A673 (cell line): ENCODE data around the gene KIF2A. TPM values are rescaled to one million over a fixed set of nuclear protein-coding genes. Genes with fewer than 3 reads are reported as not detected.
A peak's percentile ranks its signal among the peaks of the same experiment; 100 is the strongest.

ENCODE experiments used
- BruUV-seq: library from RNA; stranded (reverse); fragments of 400-500 nt; replicated peaks from 2 replicates; lab custom pipeline; 2021; lab: Mats Ljungman, UMichigan
- CTCF ChIA-PET: fragments of 300-600 bp; sonication (Branson Sonifier 250); formaldehyde crosslinking; loops from one replicate; lab custom pipeline; 2022; ENCODE audit warnings: antibody characterized with exemption; lab: Charles Lee
- POLR2A ChIA-PET: fragments of 300-600 bp; sonication (Branson Sonifier 250); formaldehyde crosslinking; loops from one replicate; lab custom pipeline; 2022; ENCODE audit warnings: antibody characterized with exemption; ENCODE audit not compliant: low non-redundant PET; lab: Charles Lee
- DNase-seq: peaks from one replicate; pipeline ENCODE4 v3.0.0-alpha.2; 2015; ENCODE audit warnings: low spot score
- H3K27ac ChIP-seq: fragments of 200-600 bp; sonication (generic); 2 replicates; pipeline ENCODE4 v1.5.1; 2016; ENCODE audit warnings: mixed run types, low read depth, mild to moderate bottlenecking, mixed read lengths, antibody characterized with exemption, low read length; ENCODE audit not compliant: poor library complexity, severe bottlenecking
- H3K27me3 ChIP-seq: fragments of 200-600 bp; sonication (generic); replicated peaks from 2 replicates; pipeline ENCODE4 v1.6.1; 2017; ENCODE audit warnings: mixed run types, low read depth, mild to moderate bottlenecking, mixed read lengths, antibody characterized with exemption, low read length; ENCODE audit not compliant: insufficient read depth, poor library complexity
- H3K36me3 ChIP-seq: fragments of 200-600 bp; sonication (generic); 2 replicates; pipeline ENCODE4 v1.6.1; 2016; ENCODE audit warnings: mixed run types, mild to moderate bottlenecking, mixed read lengths, antibody characterized with exemption, low read length; ENCODE audit not compliant: insufficient read depth, poor library complexity, severe bottlenecking
- H3K4me1 ChIP-seq: fragments of 200-600 bp; sonication (generic); 2 replicates; pipeline ENCODE4 v1.6.1; 2017; ENCODE audit warnings: mixed run types, mild to moderate bottlenecking, mixed read lengths, antibody characterized with exemption, low read length; ENCODE audit not compliant: insufficient read depth, poor library complexity, severe bottlenecking
- H3K4me3 ChIP-seq: fragments of 200-600 bp; sonication (generic); 2 replicates; pipeline ENCODE4 v1.5.1; 2016; ENCODE audit warnings: low read depth, mixed run types, mild to moderate bottlenecking, mixed read lengths, low read length; ENCODE audit not compliant: poor library complexity, severe bottlenecking
- H3K9me3 ChIP-seq: fragments of 200-600 bp; sonication (generic); 2 replicates; pipeline ENCODE4 v1.6.1; 2016; ENCODE audit warnings: mixed run types, low read depth, mild to moderate bottlenecking, mixed read lengths, antibody characterized with exemption, low read length; ENCODE audit not compliant: poor library complexity, severe bottlenecking
- EZH2 ChIP-seq: fragments of 200-600 bp; sonication (generic); IDR thresholded peaks from 2 replicates; pipeline ENCODE4 v1.6.1; 2017; ENCODE audit warnings: borderline replicate concordance, low read depth, mild to moderate bottlenecking, mixed read lengths, antibody characterized with exemption, low read length; ENCODE audit not compliant: poor library complexity, severe bottlenecking
- intact Hi-C: fragments of 100-400 bp; cut with micrococcal nuclease; formaldehyde crosslinking; loops from one replicate; pipeline ENCODE4 v1.10.0; 2022; ENCODE audit not compliant: unreplicated experiment
- total RNA-seq: library from RNA; stranded (reverse); gene quantifications from 2 replicates; pipeline ENCODE4 v1.2.3, GENCODE V29; 2021
- TF ChIP-seq, protein P1 (sequence below): fragments of 300-800, 200-600 bp; sonication (generic); conservative IDR thresholded peaks from 2 replicates; pipeline ENCODE4 v1.5.1; 2017; ENCODE audit warnings: low read depth, mild to moderate bottlenecking, antibody characterized with exemption, low read length, moderate library complexity, mixed read lengths

The KIF2A gene
- total RNA-seq, 1 experiment from 2014 or later, result 92.4 TPM

- TF ChIP-seq, protein P1, sequence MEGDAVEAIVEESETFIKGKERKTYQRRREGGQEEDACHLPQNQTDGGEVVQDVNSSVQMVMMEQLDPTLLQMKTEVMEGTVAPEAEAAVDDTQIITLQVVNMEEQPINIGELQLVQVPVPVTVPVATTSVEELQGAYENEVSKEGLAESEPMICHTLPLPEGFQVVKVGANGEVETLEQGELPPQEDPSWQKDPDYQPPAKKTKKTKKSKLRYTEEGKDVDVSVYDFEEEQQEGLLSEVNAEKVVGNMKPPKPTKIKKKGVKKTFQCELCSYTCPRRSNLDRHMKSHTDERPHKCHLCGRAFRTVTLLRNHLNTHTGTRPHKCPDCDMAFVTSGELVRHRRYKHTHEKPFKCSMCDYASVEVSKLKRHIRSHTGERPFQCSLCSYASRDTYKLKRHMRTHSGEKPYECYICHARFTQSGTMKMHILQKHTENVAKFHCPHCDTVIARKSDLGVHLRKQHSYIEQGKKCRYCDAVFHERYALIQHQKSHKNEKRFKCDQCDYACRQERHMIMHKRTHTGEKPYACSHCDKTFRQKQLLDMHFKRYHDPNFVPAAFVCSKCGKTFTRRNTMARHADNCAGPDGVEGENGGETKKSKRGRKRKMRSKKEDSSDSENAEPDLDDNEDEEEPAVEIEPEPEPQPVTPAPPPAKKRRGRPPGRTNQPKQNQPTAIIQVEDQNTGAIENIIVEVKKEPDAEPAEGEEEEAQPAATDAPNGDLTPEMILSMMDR, result no peak
- TF ChIP-seq EZH2, result no peak
- peaks cover 19% of the 10 kb centered on the region for H3K36me3 ChIP-seq
- CTCF ChIA-PET, result no interaction called here
- intact Hi-C loops, result loop anchor here (5.0 kb wide), 1 partner anchor 121 kb away; no protein-coding TSS in a partner anchor
- H3K9me3 ChIP-seq, result no peaks in the 10 kb centered on the region
- no TSS peak for BruUV-seq
- DNase-seq, result no peak
- H3K27me3 ChIP-seq, result no peaks in the 10 kb centered on the region
- no peak overlapping the region for H3K27ac ChIP-seq
- no peak overlapping the region for H3K4me3 ChIP-seq
- POLR2A ChIA-PET, result no interaction called here
- no peaks in the 10 kb centered on the region for H3K4me1 ChIP-seq
These were observed 41.9 kb downstream of the KIF2A start for GRCh38 chr5:62347928-62348327.

- H3K27ac ChIP-seq, result no peak overlapping the region
- H3K27me3 ChIP-seq, result no peaks in the 10 kb centered on the region
- H3K4me3 ChIP-seq, result no peak overlapping the region
- no peaks in the 10 kb centered on the region for H3K9me3 ChIP-seq
- DNase-seq, result no peak
- no TSS peak for BruUV-seq
- H3K36me3 ChIP-seq, result peaks cover 28% of the 10 kb centered on the region
- no peaks in the 10 kb centered on the region for H3K4me1 ChIP-seq
- CTCF ChIA-PET, result no interaction called here
- intact Hi-C loops, result loop anchor here (5.0 kb wide), 1 partner anchor 122 kb away; no protein-coding TSS in a partner anchor
- POLR2A ChIA-PET, result no interaction called here
- TF ChIP-seq EZH2, result no peak
- TF ChIP-seq, protein P1, result no peak
These were observed 42.9 kb downstream of the KIF2A start for GRCh38 chr5:62348723-62349481.

DNA sequence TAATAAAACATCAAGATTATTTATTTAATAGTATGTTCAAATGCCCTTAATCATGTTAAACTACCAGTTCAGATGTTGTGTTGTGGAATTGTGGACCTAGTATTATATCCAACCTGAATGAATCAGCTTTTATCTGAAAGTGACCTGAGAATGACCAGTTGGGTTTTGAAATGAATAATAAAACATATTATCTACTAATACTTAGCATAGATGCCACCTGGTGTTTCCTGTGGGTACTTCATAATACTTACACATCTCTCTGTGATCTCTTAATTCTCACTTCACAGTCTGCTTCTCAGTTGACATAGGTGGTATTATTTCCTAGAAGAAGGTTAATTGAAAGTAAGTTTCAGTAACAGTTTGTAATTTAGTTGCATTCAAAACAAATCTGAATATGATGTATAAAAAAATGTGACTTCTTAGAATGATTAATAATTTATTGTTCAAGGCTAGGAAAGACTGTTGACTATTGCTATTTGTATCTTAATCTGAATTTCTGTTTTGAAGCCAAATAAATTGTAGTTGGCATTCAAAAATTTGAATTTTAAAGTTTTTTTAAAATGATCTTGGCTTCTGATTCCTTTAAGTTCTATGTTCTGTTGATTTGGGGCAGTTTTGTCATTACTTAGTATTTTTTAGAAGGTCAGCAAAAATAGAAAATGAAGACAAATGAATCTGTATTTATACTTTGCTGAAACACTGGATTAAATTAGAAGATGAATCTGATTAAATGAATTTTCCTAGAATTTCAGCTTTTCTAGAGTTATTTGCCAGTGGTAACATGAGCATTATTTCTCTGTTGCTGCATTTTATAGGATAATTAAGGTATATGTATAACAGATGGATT, 48.2 kb downstream of the KIF2A start:
- H3K27ac ChIP-seq, result no peak overlapping the region
- no peak for TF ChIP-seq EZH2
- TF ChIP-seq, protein P1, result peak; percentile 65
- BruUV-seq, result no TSS peak
- ChIA-PET CTCF (no interaction called here), POLR2A (no interaction called here)
- peaks cover 44% of the 10 kb centered on the region for H3K36me3 ChIP-seq
- intact Hi-C loops, result no loop called here
- no peaks in the 10 kb centered on the region for H3K9me3 ChIP-seq
- H3K4me1 ChIP-seq, result no peaks in the 10 kb centered on the region
- DNase-seq, result peak; percentile 57
- no peaks in the 10 kb centered on the region for H3K27me3 ChIP-seq
- H3K4me3 ChIP-seq, result no peak overlapping the region
